ENCODE results near the gene FOXN3. TPM values are rescaled to one million over a fixed set of nuclear protein-coding genes. Genes with fewer than 3 reads are reported as not detected.
A peak's percentile ranks its signal among the peaks of the same experiment; 100 is the strongest.

FOXN3 gene
- total RNA-seq, 1 experiment from 2014 or later: 125 TPM

DNA sequence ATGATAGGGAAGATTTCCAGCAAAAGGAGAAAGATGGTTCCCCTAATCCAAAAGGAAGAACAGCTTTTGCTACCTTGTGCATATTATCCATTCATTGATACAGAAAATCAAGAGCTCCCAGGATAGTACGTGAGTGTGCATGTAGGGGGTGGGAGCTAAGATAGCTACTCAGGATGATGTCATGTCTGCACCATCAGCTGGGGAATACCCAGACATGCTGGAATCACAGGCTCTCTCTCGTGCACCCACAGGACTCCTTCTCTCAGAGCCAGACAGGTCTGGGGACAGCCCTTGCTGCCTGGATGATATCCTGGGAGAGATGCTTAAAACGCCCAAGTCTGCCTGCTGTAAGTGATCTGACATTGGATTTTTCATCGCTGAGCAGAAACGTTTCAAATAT lies 38.9 kb downstream of the FOXN3 start:
- H2BK120ac ChIP-seq (ENCODE audit: low read depth, low read length, poor library complexity, severe bottlenecking): no peak overlapping the region
- H3K4me3 Mint-ChIP-seq: no peak overlapping the region
- H3K27ac ChIP-seq (ENCODE audit: insufficient read length, low read depth, low read length): no peak overlapping the region
- no peak overlapping the region for H3K18ac ChIP-seq (ENCODE audit: insufficient read length, low read depth, low read length)
- no peak overlapping the region for H2AK5ac ChIP-seq (ENCODE audit: insufficient read length, low read length)
- H3K23me2 ChIP-seq (ENCODE audit: insufficient read length, low read depth, low read length, poor library complexity, severe bottlenecking): no peaks in the 10 kb centered on the region
- TF ChIP-seq CTCF (conservative IDR thresholded peaks at IDR 0.05): no peak
- no peak overlapping the region for H2AFZ ChIP-seq (ENCODE audit: low read length)
- WGBS (ENCODE audit: extremely low coverage, insufficient read length, low lambda C conversion rate): no CpG with 5 or more reads among the region's 5 CpGs
- no peak overlapping the region for H4K8ac ChIP-seq (replicated peaks; ENCODE audit: insufficient read length, low read depth, low read length)
- no peak overlapping the region for H3K9ac ChIP-seq (ENCODE audit: extremely low read depth, insufficient read length, low read length)
- no peak overlapping the region for H3K56ac ChIP-seq (ENCODE audit: insufficient read length, low read depth, low read length)
- no peaks in the 10 kb centered on the region for H4K20me1 ChIP-seq (ENCODE audit: control insufficient read depth, insufficient read depth, insufficient read length)
- peaks cover 3 to 13% of the 10 kb centered on the region in 2 experiments; a peak in 4 of 5 replicates for H3K9me3 Mint-ChIP-seq
- no peaks in the 10 kb centered on the region for H3K27me3 ChIP-seq (ENCODE audit: insufficient read depth, low read length)
- H3K27me3 Mint-ChIP-seq (ENCODE audit: low read depth): no peaks in the 10 kb centered on the region
- peaks cover 37 to 41% (median 40%) of the 10 kb centered on the region in 3 experiments for H3K36me3 Mint-ChIP-seq (ENCODE audit: insufficient read depth in 1 of 3, low read depth in 3 of 3)
- H2BK12ac ChIP-seq (ENCODE audit: insufficient read length, low read depth, low read length): no peak overlapping the region
- H3K4ac ChIP-seq (ENCODE audit: low read depth, low read length): no peak overlapping the region
- H3K27ac Mint-ChIP-seq: peak overlapping the region in 2 of 3 experiments; percentile 33 to 56; a peak in 2 of 7 replicates
- peaks cover 6% of the 10 kb centered on the region for H3K79me1 ChIP-seq (ENCODE audit: insufficient read depth, low read depth, low read length, poor library complexity, severe bottlenecking)
- no peak overlapping the region for H2BK5ac ChIP-seq (ENCODE audit: insufficient read length, low read length)
- peaks cover 48% of the 10 kb centered on the region; the same call in 1 of the 2 replicates for H3K79me2 ChIP-seq (ENCODE audit: insufficient read depth, low read length)
- H2BK20ac ChIP-seq (ENCODE audit: low read depth, low read length, poor library complexity, severe bottlenecking): no peak overlapping the region
- no peak overlapping the region for H3K23ac ChIP-seq (ENCODE audit: insufficient read length, low read depth, low read length)
- no peak overlapping the region for H3K14ac ChIP-seq (ENCODE audit: insufficient read depth, low read length)
- no peak overlapping the region for H4K5ac ChIP-seq (ENCODE audit: insufficient read length, low read depth, low read length)
- H4K91ac ChIP-seq (ENCODE audit: insufficient read length, low read depth, low read length): no peak overlapping the region
- no peak overlapping the region for H3K4me2 ChIP-seq (ENCODE audit: insufficient read depth, insufficient read length, low read length)
- peaks cover 7 to 38% of the 10 kb centered on the region in 2 experiments for H3K4me1 Mint-ChIP-seq
- H2BK15ac ChIP-seq (ENCODE audit: low read depth, low read length): no peak overlapping the region
- H3T11ph ChIP-seq (ENCODE audit: low read length): no peak overlapping the region
- no peaks in the 10 kb centered on the region; the same call in 1 of the 2 replicates for H3K4me1 ChIP-seq (ENCODE audit: insufficient read depth, low read length)
- no peaks in the 10 kb centered on the region for H3K9me3 ChIP-seq (ENCODE audit: control insufficient read depth, low read depth, low read length)
- no peak for DNase-seq
